GM12878 (cell line): Measurements from ENCODE around the gene SLC6A17. TPM values are rescaled to one million over a fixed set of nuclear protein-coding genes. Genes with fewer than 3 reads are reported as not detected.

Experiments used
- BRCA1 ChIP-seq: IDR thresholded peaks from 2 replicates; pipeline ENCODE4 v1.6.1; 2011; ENCODE audit warnings: low read depth, low read length, improper control_type of control experiment
- EED ChIP-seq: sonication (generic); IDR thresholded peaks from 2 replicates; pipeline ENCODE4 v1.6.1; 2016; ENCODE audit warnings: antibody characterized with exemption, low read depth
- IRF4 ChIP-seq: IDR thresholded peaks from 2 replicates; pipeline ENCODE4 v1.6.1; 2011; ENCODE audit warnings: low read depth, low read length
- JUNB ChIP-seq: IDR thresholded peaks from 2 replicates; pipeline ENCODE4 v1.6.1; 2016; ENCODE audit warnings: antibody characterized with exemption, mild to moderate bottlenecking
- NFYB ChIP-seq: IDR thresholded peaks from 2 replicates; pipeline ENCODE4 v1.6.1; 2011; ENCODE audit warnings: low read depth, mild to moderate bottlenecking, low read length, improper control_type of control experiment, moderate library complexity; ENCODE audit not compliant: insufficient read depth
- PAX8 ChIP-seq: fragments of 450-650 bp; IDR thresholded peaks from 2 replicates; pipeline ENCODE4 v1.6.1; 2017; ENCODE audit warnings: mild to moderate bottlenecking, moderate library complexity
- RBBP5 ChIP-seq: fragments of 200-600 bp; sonication (generic); conservative IDR thresholded peaks from 2 replicates; pipeline ENCODE4 v1.6.1; 2016
- RELA ChIP-seq: fragments of 450-650 bp; IDR thresholded peaks from 2 replicates; pipeline ENCODE4 v1.8.0; 2014; ENCODE audit warnings: borderline replicate concordance; ENCODE audit not compliant: partially characterized antibody
- RFX5 ChIP-seq: IDR thresholded peaks from 2 replicates; pipeline ENCODE4 v1.6.1; 2011; ENCODE audit warnings: low read depth, low read length, improper control_type of control experiment
- TARDBP ChIP-seq: IDR thresholded peaks from 2 replicates; pipeline ENCODE4 v1.6.1; 2016; ENCODE audit warnings: borderline replicate concordance
- YBX1 ChIP-seq: fragments of 450-650 bp; IDR thresholded peaks from 2 replicates; pipeline ENCODE4 v1.6.1; 2016; ENCODE audit warnings: antibody characterized with exemption
- ZNF622 ChIP-seq: fragments of 450-650 bp; IDR thresholded peaks from 2 replicates; pipeline ENCODE4 v1.6.1; 2017; ENCODE audit warnings: mild to moderate bottlenecking, inconsistent platforms
- polyA plus RNA-seq, 11 experiments: library from polyadenylated mRNA; depleted of rRNA in 4 of 11; unstranded in 6 of 11; stranded (reverse) in 5 of 11; fragments of >200 nt; fragmentation: Nextera tagmentation in 4 of 11; fragmentation: Illumina TruSeq in 1 of 11; extraction: Ambion mirVana in 4 of 11; extraction: Trizol in 1 of 11; gene quantifications; 1 replicate in 1 of 11; 2 replicates in 10 of 11; pipeline versions ENCODE4 v1.2.1 to v1.2.3, GENCODE V29; 2011 to 2016; ENCODE audit warnings: inconsistent platforms in 2 of 11, missing spikeins in 2 of 11, low read depth in 1 of 11
- total RNA-seq, 4 experiments: library from RNA; depleted of rRNA in 3 of 4; stranded (reverse); fragments of >200 nt in 3 of 4; fragmentation: Illumina TruSeq in 1 of 4; extraction: Trizol in 1 of 4; gene quantifications; 2 replicates each; pipeline versions ENCODE4 v1.2.1 to v1.2.3, GENCODE V29; 2013 to 2021
- TF ChIP-seq, protein P1 (sequence below): fragments of 450-650 bp; IDR thresholded peaks from 2 replicates; pipeline ENCODE4 v1.6.1; 2017; ENCODE audit warnings: low read depth, mild to moderate bottlenecking, moderate library complexity
- TF ChIP-seq, protein P2 (sequence below): IDR thresholded peaks from 2 replicates; pipeline ENCODE4 v1.6.1; 2012; ENCODE audit warnings: low read depth, low read length, improper control_type of control experiment
- TF ChIP-seq, protein P3 (sequence below): fragments of 150-350 bp; IDR thresholded peaks from 2 replicates; pipeline ENCODE4 v1.6.1; 2014; ENCODE audit warnings: mild to moderate bottlenecking, low read depth, low read length
- TF ChIP-seq, protein P4 (sequence below): IDR thresholded peaks from 2 replicates; pipeline ENCODE4 v1.6.1; 2012; ENCODE audit warnings: mild to moderate bottlenecking, low read depth, low read length

SLC6A17 gene
- total and polyA plus RNA-seq, 10 of the 15 experiments (the other 5 are each of a cell fraction or from before 2014, with no cell fraction given) = not detected

DNA sequence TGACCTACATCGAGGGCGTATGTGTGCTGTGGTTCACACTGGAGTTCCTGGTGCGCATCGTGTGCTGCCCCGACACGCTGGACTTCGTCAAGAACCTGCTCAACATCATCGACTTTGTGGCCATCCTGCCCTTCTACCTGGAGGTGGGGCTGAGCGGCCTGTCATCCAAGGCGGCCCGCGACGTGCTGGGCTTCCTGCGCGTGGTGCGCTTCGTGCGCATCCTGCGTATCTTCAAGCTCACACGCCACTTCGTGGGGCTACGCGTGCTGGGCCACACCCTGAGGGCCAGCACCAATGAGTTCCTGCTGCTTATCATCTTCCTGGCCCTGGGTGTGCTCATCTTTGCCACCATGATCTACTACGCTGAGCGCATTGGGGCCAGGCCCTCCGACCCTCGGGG is 72.8 kb downstream of the SLC6A17 start (continued):
- TF ChIP-seq, protein P1, sequence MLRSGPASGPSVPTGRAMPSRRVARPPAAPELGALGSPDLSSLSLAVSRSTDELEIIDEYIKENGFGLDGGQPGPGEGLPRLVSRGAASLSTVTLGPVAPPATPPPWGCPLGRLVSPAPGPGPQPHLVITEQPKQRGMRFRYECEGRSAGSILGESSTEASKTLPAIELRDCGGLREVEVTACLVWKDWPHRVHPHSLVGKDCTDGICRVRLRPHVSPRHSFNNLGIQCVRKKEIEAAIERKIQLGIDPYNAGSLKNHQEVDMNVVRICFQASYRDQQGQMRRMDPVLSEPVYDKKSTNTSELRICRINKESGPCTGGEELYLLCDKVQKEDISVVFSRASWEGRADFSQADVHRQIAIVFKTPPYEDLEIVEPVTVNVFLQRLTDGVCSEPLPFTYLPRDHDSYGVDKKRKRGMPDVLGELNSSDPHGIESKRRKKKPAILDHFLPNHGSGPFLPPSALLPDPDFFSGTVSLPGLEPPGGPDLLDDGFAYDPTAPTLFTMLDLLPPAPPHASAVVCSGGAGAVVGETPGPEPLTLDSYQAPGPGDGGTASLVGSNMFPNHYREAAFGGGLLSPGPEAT = no peak
- no peak for TF ChIP-seq TARDBP
- TF ChIP-seq, protein P2, sequence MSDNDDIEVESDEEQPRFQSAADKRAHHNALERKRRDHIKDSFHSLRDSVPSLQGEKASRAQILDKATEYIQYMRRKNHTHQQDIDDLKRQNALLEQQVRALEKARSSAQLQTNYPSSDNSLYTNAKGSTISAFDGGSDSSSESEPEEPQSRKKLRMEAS = no peak
- no peak for TF ChIP-seq RBBP5
- no peak for TF ChIP-seq IRF4
- no peak for TF ChIP-seq RELA
- TF ChIP-seq YBX1 = no peak
- no peak for TF ChIP-seq NFYB
- TF ChIP-seq EED = no peak
- TF ChIP-seq, protein P3, sequence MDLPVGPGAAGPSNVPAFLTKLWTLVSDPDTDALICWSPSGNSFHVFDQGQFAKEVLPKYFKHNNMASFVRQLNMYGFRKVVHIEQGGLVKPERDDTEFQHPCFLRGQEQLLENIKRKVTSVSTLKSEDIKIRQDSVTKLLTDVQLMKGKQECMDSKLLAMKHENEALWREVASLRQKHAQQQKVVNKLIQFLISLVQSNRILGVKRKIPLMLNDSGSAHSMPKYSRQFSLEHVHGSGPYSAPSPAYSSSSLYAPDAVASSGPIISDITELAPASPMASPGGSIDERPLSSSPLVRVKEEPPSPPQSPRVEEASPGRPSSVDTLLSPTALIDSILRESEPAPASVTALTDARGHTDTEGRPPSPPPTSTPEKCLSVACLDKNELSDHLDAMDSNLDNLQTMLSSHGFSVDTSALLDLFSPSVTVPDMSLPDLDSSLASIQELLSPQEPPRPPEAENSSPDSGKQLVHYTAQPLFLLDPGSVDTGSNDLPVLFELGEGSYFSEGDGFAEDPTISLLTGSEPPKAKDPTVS = no peak
- TF ChIP-seq BRCA1 = no peak
- no peak for TF ChIP-seq JUNB
- TF ChIP-seq RFX5 = no peak
- TF ChIP-seq ZNF622 = no peak
- TF ChIP-seq, protein P4, sequence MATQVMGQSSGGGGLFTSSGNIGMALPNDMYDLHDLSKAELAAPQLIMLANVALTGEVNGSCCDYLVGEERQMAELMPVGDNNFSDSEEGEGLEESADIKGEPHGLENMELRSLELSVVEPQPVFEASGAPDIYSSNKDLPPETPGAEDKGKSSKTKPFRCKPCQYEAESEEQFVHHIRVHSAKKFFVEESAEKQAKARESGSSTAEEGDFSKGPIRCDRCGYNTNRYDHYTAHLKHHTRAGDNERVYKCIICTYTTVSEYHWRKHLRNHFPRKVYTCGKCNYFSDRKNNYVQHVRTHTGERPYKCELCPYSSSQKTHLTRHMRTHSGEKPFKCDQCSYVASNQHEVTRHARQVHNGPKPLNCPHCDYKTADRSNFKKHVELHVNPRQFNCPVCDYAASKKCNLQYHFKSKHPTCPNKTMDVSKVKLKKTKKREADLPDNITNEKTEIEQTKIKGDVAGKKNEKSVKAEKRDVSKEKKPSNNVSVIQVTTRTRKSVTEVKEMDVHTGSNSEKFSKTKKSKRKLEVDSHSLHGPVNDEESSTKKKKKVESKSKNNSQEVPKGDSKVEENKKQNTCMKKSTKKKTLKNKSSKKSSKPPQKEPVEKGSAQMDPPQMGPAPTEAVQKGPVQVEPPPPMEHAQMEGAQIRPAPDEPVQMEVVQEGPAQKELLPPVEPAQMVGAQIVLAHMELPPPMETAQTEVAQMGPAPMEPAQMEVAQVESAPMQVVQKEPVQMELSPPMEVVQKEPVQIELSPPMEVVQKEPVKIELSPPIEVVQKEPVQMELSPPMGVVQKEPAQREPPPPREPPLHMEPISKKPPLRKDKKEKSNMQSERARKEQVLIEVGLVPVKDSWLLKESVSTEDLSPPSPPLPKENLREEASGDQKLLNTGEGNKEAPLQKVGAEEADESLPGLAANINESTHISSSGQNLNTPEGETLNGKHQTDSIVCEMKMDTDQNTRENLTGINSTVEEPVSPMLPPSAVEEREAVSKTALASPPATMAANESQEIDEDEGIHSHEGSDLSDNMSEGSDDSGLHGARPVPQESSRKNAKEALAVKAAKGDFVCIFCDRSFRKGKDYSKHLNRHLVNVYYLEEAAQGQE = no peak
- no peak for TF ChIP-seq PAX8
